ENCODE results near the gene LINC00632.

The LINC00632 gene

GRCh38 chrX:140821280-140821679 is 111.7 kb downstream of the LINC00632 start:
- TF ChIP-seq, protein P1, sequence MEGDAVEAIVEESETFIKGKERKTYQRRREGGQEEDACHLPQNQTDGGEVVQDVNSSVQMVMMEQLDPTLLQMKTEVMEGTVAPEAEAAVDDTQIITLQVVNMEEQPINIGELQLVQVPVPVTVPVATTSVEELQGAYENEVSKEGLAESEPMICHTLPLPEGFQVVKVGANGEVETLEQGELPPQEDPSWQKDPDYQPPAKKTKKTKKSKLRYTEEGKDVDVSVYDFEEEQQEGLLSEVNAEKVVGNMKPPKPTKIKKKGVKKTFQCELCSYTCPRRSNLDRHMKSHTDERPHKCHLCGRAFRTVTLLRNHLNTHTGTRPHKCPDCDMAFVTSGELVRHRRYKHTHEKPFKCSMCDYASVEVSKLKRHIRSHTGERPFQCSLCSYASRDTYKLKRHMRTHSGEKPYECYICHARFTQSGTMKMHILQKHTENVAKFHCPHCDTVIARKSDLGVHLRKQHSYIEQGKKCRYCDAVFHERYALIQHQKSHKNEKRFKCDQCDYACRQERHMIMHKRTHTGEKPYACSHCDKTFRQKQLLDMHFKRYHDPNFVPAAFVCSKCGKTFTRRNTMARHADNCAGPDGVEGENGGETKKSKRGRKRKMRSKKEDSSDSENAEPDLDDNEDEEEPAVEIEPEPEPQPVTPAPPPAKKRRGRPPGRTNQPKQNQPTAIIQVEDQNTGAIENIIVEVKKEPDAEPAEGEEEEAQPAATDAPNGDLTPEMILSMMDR (IDR thresholded peaks at IDR 0.05; ENCODE audit: low read depth, low read length, missing control alignments) = no peak
- in situ Hi-C loops (cut with HindIII; ENCODE audit: low sequenced_read_pairs) = no loop called here
- no peak overlapping the region for H3K4me3 ChIP-seq (ENCODE audit: low read depth, low read length)
- DNase-seq (ENCODE audit: low read depth) = no peak

- DNase-seq (ENCODE audit: low read depth) = no peak
- TF ChIP-seq, protein P1 (IDR thresholded peaks at IDR 0.05; ENCODE audit: low read depth, low read length, missing control alignments) = no peak
- no peak overlapping the region for H3K4me3 ChIP-seq (ENCODE audit: low read depth, low read length)
- in situ Hi-C loops (cut with HindIII; ENCODE audit: low sequenced_read_pairs) = no loop called here
Observed at GRCh38 chrX:140822184-140822583, 112.6 kb downstream of the LINC00632 start.

- in situ Hi-C loops (cut with HindIII; ENCODE audit: low sequenced_read_pairs) = no loop called here
Observed at GRCh38 chrX:140822861-140823260, 113.3 kb downstream of the LINC00632 start.

DNA sequence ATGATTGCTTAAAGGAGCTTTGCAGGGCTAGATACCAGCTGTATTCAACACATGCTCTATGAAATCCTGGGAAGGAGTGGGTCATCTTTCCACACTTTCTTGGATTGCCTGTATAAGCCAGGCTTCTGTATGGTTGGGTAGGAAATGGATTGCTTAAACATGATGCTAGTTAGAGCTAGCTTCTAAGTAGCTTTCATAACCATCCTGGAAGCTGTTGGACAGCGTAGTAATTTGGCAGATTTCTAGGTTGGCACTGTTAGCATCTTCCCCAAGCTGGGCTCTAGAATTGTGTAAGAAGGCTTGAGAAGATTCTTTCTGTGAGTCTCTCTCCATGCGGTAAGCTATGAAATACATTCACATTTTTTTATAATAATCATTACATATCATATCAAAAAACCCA is 127.3 kb downstream of the LINC00632 start:
- TF ChIP-seq, protein P1 (IDR thresholded peaks at IDR 0.05; ENCODE audit: low read depth, low read length, missing control alignments) = no peak
- no peak for DNase-seq (ENCODE audit: low read depth)
- H3K4me3 ChIP-seq (ENCODE audit: low read depth, low read length) = no peak overlapping the region
- in situ Hi-C loops (cut with HindIII; ENCODE audit: low sequenced_read_pairs) = no loop called here

More at GRCh38 chrX:140822861-140823260, 113.3 kb downstream of the LINC00632 start:
- no peak overlapping the region for H3K4me3 ChIP-seq (ENCODE audit: low read depth, low read length)
- DNase-seq (ENCODE audit: low read depth) = no peak
- TF ChIP-seq, protein P1 (IDR thresholded peaks at IDR 0.05; ENCODE audit: low read depth, low read length, missing control alignments) = no peak
